Measurements from ENCODE around the gene UBE2I.

UBE2I gene

DNA sequence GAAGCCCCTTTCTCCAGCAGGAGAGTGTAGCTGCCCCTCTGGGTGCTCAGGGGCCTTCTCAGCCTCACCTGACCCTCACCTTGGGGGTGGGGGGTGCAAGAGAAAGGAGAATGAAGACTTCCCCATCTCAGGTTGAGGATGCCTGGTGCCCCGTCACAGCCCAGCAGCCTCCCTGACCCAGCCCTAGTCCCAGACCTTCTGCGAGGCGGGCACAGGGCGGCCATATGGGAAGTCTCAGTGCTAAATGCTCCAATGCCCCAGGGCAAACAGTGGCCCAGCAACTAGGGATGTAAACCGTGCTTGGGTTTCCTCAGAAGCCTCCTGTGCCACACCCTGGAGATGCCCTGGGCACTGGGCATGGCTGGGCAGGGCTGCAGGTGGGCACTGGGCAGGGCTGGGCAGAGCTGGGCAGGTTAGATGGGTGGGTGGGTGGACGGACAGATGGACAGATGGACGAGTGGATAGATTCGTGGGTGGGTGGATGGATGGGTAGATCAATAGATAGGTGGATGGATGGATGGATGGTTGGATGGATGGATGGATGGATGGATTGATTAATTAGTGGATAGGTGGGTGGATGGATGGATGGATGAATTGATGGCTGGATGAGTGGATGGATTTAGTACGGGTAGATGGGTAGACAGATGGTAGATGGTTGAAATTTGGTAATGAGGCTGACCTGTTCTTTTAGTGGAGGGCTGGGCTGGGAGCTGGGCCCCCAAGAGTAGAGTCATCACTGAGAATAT lies 36.8 kb upstream of the UBE2I start:
- Mint-ChIP-seq H3K4me1 (no peaks in the 10 kb centered on the region), H3K27ac (no peak overlapping the region), H3K4me3 (no peak overlapping the region), H3K36me3 (no peaks in the 10 kb centered on the region), H3K9me3 (no peaks in the 10 kb centered on the region), H3K27me3 (peaks cover 10% of the 10 kb centered on the region)

DNA sequence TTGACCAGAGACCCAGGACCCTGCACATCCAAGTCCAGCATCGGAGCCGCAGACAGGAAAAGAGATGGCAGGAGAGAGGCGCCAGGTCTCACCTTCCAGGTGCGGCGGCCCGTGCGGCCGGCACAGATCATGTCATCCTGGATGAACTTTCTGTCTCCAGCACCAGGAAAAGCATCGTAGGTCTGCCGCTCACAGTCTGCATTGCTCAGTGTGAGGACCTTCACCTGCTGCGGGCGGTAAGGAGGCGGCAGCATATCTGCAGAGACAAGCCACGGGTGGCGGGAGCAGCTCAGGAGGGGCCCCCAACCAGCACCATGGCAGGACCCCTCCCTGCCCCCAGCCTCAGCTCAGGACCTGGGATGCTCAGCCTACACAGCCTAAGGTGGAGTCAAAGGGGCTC lies 35.6 kb upstream of the UBE2I start:
- H3K4me1 Mint-ChIP-seq = no peaks in the 10 kb centered on the region
- no peaks in the 10 kb centered on the region for H3K9me3 Mint-ChIP-seq
- H3K36me3 Mint-ChIP-seq = no peaks in the 10 kb centered on the region
- H3K27ac Mint-ChIP-seq = no peak overlapping the region
- peaks cover 12% of the 10 kb centered on the region for H3K27me3 Mint-ChIP-seq
- H3K4me3 Mint-ChIP-seq = no peak overlapping the region

DNA sequence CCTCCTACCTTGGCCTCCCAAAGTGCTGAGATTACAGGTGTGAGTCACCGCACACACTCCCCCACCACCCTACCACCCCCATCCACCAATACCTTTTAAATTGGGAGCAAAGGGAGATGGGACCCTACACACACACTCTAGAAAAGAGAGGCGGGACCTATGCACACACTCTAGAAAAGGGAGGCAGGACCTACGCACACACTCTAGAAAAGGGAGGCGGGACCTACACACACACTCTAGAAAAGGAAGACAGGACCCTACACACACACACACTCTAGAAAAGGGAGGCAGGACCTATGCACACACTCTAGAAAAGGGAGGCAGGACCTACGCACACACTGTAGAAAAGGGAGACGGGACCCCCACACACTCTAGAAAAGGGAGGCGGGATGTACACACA lies 34.7 kb upstream of the UBE2I start:
- no peak overlapping the region for H3K4me3 Mint-ChIP-seq
- no peaks in the 10 kb centered on the region for H3K4me1 Mint-ChIP-seq
- H3K36me3 Mint-ChIP-seq = no peaks in the 10 kb centered on the region
- H3K27me3 Mint-ChIP-seq = peaks cover 12% of the 10 kb centered on the region
- H3K9me3 Mint-ChIP-seq = no peaks in the 10 kb centered on the region
- no peak overlapping the region for H3K27ac Mint-ChIP-seq

DNA sequence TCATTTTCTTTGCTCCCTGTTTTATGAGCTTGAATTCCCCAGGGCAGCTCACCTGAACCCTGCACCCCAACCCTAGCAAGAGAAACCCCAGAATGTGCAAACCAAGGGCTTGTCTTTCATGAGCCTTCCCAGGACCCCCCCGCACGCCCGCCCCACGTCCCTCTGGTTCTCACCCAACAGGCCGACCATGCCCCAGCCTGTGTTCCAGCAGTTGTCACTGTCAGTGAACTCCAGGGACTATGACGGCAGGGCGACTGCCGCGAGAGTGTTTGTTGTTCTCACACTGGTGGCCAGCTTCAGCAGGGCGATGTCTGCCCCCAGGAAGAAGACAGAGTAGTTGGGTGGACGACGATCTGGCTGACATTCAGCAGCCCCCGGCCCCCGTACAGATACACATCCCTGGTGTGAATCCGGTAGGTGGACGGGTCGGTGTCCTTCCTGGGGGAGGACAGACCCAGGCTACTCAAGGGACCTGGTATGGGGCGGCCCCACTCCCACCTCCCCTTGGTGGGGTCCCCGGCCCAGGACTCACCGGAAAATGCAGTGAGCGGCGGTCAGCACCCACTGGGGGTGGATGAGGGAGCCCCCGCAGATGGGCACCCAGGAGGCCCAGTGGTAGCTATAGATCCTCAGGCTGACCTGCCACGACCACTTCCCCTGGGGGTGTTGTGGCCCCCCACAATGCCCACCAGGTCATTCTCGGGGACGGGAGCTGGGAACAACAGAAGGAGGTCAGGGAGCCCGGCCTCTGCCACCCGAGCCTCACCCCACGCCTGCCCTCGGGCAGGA lies 33.5 kb upstream of the UBE2I start:
- Mint-ChIP-seq H3K27me3 (peaks cover 9% of the 10 kb centered on the region), H3K4me3 (no peak overlapping the region), H3K9me3 (no peaks in the 10 kb centered on the region), H3K27ac (no peak overlapping the region), H3K4me1 (no peaks in the 10 kb centered on the region), H3K36me3 (no peaks in the 10 kb centered on the region)

DNA sequence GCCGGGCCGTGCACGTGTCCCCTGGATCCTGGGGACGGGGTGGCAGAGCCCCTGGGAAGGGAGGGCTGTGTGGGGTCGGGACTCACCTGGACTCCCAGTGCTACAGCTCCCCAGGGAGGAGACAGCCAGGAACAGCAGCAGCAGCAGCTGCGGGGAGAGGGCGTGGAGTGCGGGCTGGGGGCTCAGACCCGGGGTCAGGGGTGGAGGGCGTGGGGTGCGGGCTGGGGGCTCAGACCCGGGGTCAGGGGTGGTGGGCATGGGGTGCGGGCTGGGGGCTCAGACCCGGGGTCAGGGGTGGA lies 32.9 kb upstream of the UBE2I start:
- Mint-ChIP-seq H3K9me3 (no peaks in the 10 kb centered on the region), H3K4me1 (no peaks in the 10 kb centered on the region), H3K36me3 (no peaks in the 10 kb centered on the region), H3K27ac (no peak overlapping the region), H3K27me3 (peaks cover 9% of the 10 kb centered on the region), H3K4me3 (no peak overlapping the region)

DNA sequence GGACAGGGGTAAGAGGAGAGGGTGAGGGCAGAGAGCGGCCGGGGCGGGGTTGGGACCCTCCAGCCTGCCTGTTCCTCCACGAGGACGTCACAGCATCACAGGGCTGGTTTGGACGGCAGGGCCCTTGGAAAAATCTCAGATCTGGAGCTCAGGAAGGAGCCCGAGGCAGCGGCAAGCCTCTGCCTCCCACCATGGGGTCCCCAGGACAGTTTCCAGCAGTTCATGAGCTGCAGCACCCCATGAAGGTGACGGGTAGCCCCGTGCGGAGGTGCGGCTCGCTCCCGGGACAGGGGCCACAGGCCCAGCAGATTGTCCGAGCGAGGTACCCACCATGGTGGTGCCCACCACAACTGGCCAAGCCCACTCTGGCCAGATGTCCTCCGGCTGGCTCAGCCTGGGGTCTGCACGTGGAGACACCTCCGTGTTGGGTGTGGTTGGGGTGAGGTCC lies 32.3 kb upstream of the UBE2I start:
- no peaks in the 10 kb centered on the region for H3K9me3 Mint-ChIP-seq
- H3K4me1 Mint-ChIP-seq = no peaks in the 10 kb centered on the region
- H3K4me3 Mint-ChIP-seq = no peak overlapping the region
- H3K27me3 Mint-ChIP-seq = peaks cover 9% of the 10 kb centered on the region
- no peak overlapping the region for H3K27ac Mint-ChIP-seq
- H3K36me3 Mint-ChIP-seq = no peaks in the 10 kb centered on the region

DNA sequence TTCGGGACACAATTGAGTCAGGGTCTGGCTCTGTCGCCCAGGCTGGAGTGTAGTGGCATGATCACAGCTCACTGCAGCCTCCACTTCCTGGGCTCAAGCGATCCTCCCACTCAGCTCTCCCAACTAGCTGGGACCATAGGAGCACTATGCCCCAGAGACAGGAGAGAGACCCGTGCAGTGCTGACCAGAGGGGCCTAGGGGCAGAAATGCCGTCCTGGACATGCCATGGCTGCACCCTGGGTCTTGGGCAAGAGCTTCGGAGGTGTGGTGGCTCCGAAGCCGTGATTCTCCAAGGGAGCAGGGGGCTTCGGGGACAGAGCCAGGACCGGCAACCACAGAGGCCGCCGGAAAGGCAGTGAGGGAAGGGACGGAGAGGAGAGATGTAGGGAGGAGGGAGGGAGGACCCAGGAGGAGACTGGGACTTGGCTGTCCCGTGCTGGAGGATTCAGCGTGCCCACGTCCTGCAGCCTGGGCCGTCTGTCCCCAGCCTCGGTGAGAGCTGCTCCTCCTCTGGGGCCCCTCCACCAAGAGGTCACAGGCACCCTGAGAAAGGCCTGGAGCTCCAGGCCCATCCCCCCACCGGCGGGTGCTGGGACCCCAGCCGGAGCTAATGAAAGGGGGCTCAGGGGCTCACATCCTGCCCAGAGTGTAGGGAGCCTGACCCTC lies 31.7 kb upstream of the UBE2I start:
- no peaks in the 10 kb centered on the region for H3K9me3 Mint-ChIP-seq
- H3K27ac Mint-ChIP-seq = no peak overlapping the region
- no peaks in the 10 kb centered on the region for H3K36me3 Mint-ChIP-seq
- no peaks in the 10 kb centered on the region for H3K4me1 Mint-ChIP-seq
- H3K4me3 Mint-ChIP-seq = no peak overlapping the region
- peaks cover 9% of the 10 kb centered on the region for H3K27me3 Mint-ChIP-seq

DNA sequence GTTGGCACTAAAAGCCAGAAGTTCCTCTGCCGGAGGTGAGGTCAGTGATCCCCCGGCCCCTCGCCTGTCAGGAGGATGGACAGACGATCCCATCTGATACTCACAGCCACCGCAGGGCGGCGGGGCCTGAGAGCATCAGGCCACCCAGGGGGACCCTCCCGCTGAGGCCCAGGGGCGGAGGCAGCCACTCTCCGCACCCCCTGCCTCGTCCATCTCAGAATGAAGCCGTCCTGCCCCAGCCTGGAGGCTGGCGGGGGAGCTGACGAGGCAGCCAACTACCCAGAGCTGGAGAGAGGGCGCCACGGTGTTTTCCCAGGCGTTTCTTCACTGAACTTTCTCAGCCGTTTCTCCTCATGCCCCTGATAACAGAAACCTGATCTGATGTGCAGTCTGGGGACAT lies 31.0 kb upstream of the UBE2I start:
- H3K4me3 Mint-ChIP-seq = no peak overlapping the region
- no peaks in the 10 kb centered on the region for H3K9me3 Mint-ChIP-seq
- no peak overlapping the region for H3K27ac Mint-ChIP-seq
- H3K36me3 Mint-ChIP-seq = no peaks in the 10 kb centered on the region
- no peaks in the 10 kb centered on the region for H3K4me1 Mint-ChIP-seq
- peaks cover 9% of the 10 kb centered on the region for H3K27me3 Mint-ChIP-seq

DNA sequence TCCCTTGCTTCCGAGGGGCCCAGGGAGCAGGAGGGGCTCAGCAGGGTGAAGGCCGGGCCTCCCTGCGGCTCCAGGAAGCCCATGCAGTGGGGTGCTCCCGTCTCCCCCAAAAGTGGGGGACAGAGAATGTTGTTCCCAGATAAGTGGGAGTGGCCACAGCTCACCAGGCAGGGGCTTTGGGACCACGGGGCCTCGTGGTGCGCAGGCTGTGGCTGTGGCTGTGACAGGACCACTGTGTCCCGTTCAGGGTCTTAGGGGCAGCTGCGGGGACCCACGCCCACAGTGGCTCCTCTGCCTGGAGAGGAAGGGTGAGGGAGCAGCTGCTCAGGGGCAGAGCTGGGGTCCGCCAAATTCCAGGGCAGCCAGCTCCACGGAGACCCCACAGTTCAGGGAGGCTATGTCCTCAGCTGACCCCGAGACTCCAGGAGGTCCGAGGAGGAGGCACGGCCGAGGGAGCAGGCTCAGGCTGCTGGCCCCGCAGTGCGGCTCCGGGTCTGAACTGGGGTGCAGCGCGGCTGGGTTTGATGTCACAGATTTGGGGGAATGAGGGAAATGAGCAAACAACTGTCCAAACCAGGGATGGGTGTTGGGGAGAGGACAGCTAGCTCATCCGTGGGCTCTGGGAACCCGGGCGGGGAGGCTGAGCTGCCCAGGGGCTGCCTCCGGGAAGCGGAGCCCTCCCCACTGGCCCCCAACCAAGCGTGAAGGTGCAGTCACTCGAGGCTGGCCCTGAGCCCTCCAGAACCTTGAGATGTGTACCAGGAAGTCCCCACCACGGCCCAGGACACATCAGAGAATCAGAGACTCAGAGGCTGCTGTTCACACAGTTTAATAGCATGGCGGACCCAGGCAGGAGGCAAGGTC lies 30.1 kb upstream of the UBE2I start:
- no peaks in the 10 kb centered on the region for H3K36me3 Mint-ChIP-seq
- no peaks in the 10 kb centered on the region for H3K4me1 Mint-ChIP-seq
- H3K4me3 Mint-ChIP-seq = no peak overlapping the region
- H3K27ac Mint-ChIP-seq = peak overlapping the region; percentile 65
- H3K27me3 Mint-ChIP-seq = peaks cover 9% of the 10 kb centered on the region
- H3K9me3 Mint-ChIP-seq = no peaks in the 10 kb centered on the region

DNA sequence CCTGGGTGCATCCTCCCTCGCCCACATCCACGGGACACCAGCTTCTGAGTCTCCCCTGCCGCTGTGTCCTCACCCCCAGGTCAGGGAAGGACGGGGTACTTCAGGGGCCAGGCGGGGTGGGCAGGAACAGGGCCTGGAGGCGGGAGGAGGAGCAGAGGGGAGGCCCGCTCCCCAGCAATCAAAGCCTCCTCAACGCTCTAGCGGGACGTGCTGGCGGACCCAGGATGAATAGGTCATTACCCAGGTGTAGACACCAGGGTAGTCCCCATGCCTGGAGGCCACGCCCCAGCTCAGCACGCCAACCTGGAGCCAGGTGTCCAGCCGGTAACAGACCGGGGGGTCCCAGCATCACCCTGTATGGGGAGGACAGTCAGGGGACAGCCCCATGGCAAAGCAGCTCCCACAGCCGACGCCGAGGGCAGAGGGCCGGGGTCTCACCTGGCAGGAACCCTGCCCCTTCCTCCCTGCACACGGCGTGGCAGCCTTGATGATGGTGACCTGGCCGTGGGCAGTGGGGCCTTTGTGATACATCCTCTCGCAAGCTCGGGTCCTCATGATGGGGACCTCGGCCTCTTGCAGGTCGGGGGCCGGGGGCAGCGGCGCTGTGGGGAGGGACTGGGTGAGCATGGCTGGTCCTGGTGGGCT lies 29.4 kb upstream of the UBE2I start:
- Mint-ChIP-seq H3K9me3 (no peaks in the 10 kb centered on the region), H3K36me3 (no peaks in the 10 kb centered on the region), H3K4me1 (no peaks in the 10 kb centered on the region), H3K4me3 (no peak overlapping the region), H3K27me3 (peaks cover 7% of the 10 kb centered on the region), H3K27ac (no peak overlapping the region)

DNA sequence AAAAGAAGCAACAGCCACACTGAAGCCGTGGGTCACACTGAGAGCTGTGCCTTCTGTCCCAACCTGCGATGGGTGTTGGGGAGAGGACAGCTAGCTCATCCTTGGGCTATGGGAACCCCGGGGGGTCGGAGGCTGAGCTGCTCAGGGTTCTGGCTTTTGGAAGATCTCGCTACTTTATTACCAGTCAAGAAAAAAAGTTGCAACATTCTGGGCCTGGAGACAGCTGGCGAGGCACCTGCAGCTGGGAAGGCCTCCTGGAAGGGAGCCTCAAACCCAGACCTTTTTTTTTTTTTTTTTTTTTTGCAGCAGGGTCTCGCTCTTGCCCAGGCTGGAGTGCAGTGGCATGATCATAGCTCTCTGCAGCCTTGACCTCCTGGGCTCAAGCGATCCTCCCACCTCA lies 28.7 kb upstream of the UBE2I start:
- Mint-ChIP-seq H3K36me3 (no peaks in the 10 kb centered on the region), H3K4me3 (no peak overlapping the region), H3K4me1 (no peaks in the 10 kb centered on the region), H3K27me3 (peaks cover 3% of the 10 kb centered on the region), H3K9me3 (no peaks in the 10 kb centered on the region), H3K27ac (no peak overlapping the region)

DNA sequence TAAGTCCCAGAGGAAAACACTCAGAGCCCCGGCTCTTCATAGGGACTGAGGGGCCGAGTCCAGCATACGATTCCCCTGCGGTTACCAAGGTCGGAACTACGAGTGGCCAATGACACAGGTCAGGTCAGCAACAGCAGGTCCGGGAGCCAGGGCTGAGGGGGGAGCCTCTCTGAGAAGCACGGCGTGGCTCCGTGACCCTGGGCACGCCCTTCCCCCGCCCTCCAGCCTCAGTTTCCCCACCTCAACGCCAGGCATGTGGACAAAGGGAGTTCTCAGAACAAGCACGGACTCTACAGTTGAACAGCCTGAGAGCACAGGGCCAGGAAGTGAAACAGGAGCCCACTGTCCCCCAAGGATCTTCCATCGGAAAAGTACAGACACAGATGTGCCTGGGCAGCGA lies 27.9 kb upstream of the UBE2I start:
- H3K4me3 Mint-ChIP-seq = no peak overlapping the region
- H3K9me3 Mint-ChIP-seq = no peaks in the 10 kb centered on the region
- no peak overlapping the region for H3K27ac Mint-ChIP-seq
- H3K27me3 Mint-ChIP-seq = peaks cover 2% of the 10 kb centered on the region
- H3K36me3 Mint-ChIP-seq = no peaks in the 10 kb centered on the region
- no peaks in the 10 kb centered on the region for H3K4me1 Mint-ChIP-seq

DNA sequence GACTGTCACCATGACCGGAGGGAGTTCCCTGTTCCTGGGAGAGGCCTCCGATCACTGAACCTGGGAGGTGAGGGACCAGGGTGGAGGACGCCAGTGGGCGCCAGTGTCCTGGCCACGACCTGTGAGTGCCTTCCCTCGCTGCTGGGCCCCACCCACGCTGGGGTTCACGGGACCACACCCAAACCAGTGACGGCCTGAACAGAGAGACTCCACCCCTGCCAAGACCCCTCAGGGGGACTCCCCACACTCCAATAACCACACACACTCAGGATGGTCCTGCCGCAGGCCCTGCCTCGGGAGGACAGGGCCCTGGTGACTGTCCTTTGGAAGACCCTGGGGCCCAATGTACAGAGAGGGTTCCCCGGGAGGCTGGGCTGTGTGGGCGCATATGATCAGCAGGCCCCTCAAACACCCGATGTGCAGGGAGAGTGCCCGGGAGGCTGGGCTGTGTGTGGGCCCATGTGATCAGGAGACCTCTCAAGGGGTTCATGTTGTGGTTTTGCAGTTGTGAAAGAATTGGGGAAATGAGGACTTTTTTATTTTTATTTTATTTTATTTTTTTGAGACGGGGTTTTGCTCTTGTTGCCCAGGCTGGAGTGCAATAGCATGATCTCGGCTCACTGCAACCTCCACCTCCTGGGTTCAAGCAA lies 27.0 kb upstream of the UBE2I start:
- Mint-ChIP-seq H3K4me1 (no peaks in the 10 kb centered on the region), H3K27me3 (peaks cover 2% of the 10 kb centered on the region), H3K9me3 (no peaks in the 10 kb centered on the region), H3K36me3 (no peaks in the 10 kb centered on the region), H3K4me3 (no peak overlapping the region), H3K27ac (no peak overlapping the region)

DNA sequence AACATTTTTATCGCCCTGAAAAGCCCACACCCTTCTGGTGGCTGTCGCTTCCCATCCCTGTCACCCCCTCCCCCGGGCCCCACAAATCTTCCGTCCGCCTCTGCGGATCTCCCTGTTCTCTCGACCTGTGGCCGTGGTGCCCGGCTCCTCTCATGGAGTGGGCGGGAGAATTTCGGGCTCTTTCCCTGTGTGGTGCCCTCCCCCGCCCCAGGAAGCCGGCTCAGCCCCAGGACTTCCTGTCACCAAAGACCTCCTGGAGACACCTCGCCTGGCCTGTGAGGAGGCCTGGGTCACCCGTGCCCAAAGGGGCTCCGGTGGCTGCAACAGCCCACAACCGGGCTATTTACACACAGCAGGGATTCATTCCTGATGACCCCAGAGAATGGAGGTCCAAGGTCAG lies 26.1 kb upstream of the UBE2I start:
- no peak overlapping the region for H3K27ac Mint-ChIP-seq
- H3K4me3 Mint-ChIP-seq = no peak overlapping the region
- no peaks in the 10 kb centered on the region for H3K9me3 Mint-ChIP-seq
- peaks cover 3% of the 10 kb centered on the region for H3K27me3 Mint-ChIP-seq
- no peaks in the 10 kb centered on the region for H3K4me1 Mint-ChIP-seq
- no peaks in the 10 kb centered on the region for H3K36me3 Mint-ChIP-seq

Data from activated naive CD4-positive, alpha-beta T cell treated with anti-CD3 and anti-CD28 coated beads, Interleukin-2, amount 50 U/mL, for 24 hours (primary cell).